ENCODE measurements around the gene GPR84. TPM values are rescaled to one million over a fixed set of nuclear protein-coding genes. Genes with fewer than 3 reads are reported as not detected.

The GPR84 gene
- total and polyA plus RNA-seq, 2 of the 8 experiments (the other 6 are each of a cell fraction or from before 2014, with no cell fraction given) = 0.09 TPM; not detected in 1

GRCh38 chr12:54401119-54401518, 36.8 kb upstream of the GPR84 start:
- H2BK5ac ChIP-seq (ENCODE audit: low read depth, low read length) = no peak overlapping the region
- H4K20me1 ChIP-seq (replicated peaks in 1 of 2; ENCODE audit: control insufficient read depth in 1 of 2, insufficient read depth in 2 of 2, low read length in 2 of 2) = peaks cover 0 to 2% of the 10 kb centered on the region in 2 experiments
- H3K36me3 ChIP-seq (ENCODE audit: control insufficient read depth in 2 of 4, insufficient read depth in 4 of 4, low read length in 3 of 4) = peaks cover 10 to 27% (median 14%) of the 10 kb centered on the region in 4 experiments; a peak in 7 of 8 replicates
- H4K8ac ChIP-seq (ENCODE audit: extremely low read depth, insufficient read depth, low read length) = no peak overlapping the region
- H3K27ac ChIP-seq (ENCODE audit: low read depth, low read length) = no peak overlapping the region
- H2AK5ac ChIP-seq (ENCODE audit: low read depth, low read length) = no peak overlapping the region
- no peak overlapping the region for H3K4me2 ChIP-seq (ENCODE audit: insufficient read depth in 1 of 2, low read depth in 2 of 2, low read length in 2 of 2)
- H3K18ac ChIP-seq (ENCODE audit: extremely low read depth, low read length) = no peak overlapping the region
- no peaks in the 10 kb centered on the region for H3K23me2 ChIP-seq (ENCODE audit: low read depth, low read length)
- H3K27me3 ChIP-seq (replicated peaks in 1 of 4; ENCODE audit: control insufficient read depth in 3 of 4, extremely low read depth in 1 of 4, insufficient read depth in 3 of 4, low read length in 3 of 4) = no peaks in the 10 kb centered on the region
- no peak overlapping the region for H3K4ac ChIP-seq (replicated peaks; ENCODE audit: insufficient read length, low read depth, low read length)
- no peak overlapping the region for H4K91ac ChIP-seq (replicated peaks; ENCODE audit: insufficient read length, low read length)
- peaks cover 0 to 1% (median 0%) of the 10 kb centered on the region in 4 experiments; a peak in 1 of 7 replicates for H3K4me1 ChIP-seq (replicated peaks in 1 of 4; ENCODE audit: control insufficient read depth in 3 of 4, insufficient read depth in 4 of 4, low read length in 3 of 4)
- ChIA-PET CTCF (ENCODE audit: partially characterized antibody) (interaction anchor here (0.9 to 12.3 kb wide), 12 partner anchors 8 to 164 kb away, joined by 3 to 742 read pairs (median 8); partner anchors contain the start of genes ITGA5 and ZNF385A), POLR2A (ENCODE audit: partially characterized antibody) (no interaction called here)
- H2BK12ac ChIP-seq (ENCODE audit: low read depth, low read length) = no peak overlapping the region
- no peak overlapping the region for H3K9ac ChIP-seq (replicated peaks in 1 of 4; ENCODE audit: extremely low read depth in 1 of 4, low read depth in 3 of 4, low read length in 3 of 4)
- H3K79me1 ChIP-seq (ENCODE audit: low read depth, low read length) = no peaks in the 10 kb centered on the region
- H2BK20ac ChIP-seq (ENCODE audit: low read length) = no peak overlapping the region
- H3K4me3 ChIP-seq (ENCODE audit: extremely low read depth in 1 of 4, insufficient read depth in 2 of 4, low read depth in 3 of 4, low read length in 4 of 4) = no peak overlapping the region
- no peak overlapping the region for H3K14ac ChIP-seq (ENCODE audit: insufficient read length)
- no peak overlapping the region for H2BK15ac ChIP-seq (ENCODE audit: low read length)
- no peak overlapping the region for H2AFZ ChIP-seq (ENCODE audit: low read length)
- H2BK120ac ChIP-seq (replicated peaks; ENCODE audit: low read depth, low read length) = no peak overlapping the region
- H3K23ac ChIP-seq (ENCODE audit: insufficient read length) = no peak overlapping the region
- no peak for TF ChIP-seq SIRT6 (IDR thresholded peaks at IDR 0.05; ENCODE audit: low read length)
- no peak for TF ChIP-seq TAF1 (IDR thresholded peaks at IDR 0.05; ENCODE audit: low read depth, low read length)
- no peak for TF ChIP-seq CTBP2 (IDR thresholded peaks at IDR 0.05; ENCODE audit: borderline replicate concordance, insufficient read depth, insufficient read length, low read length)
- TF ChIP-seq ATF3 (IDR thresholded peaks at IDR 0.05; ENCODE audit: insufficient read depth, low read depth, low read length) = no peak
- no peak for TF ChIP-seq EZH2 (IDR thresholded peaks at IDR 0.05; ENCODE audit: low read depth, low read length, severe bottlenecking)
- no peak for TF ChIP-seq YY1 (IDR thresholded peaks at IDR 0.05; ENCODE audit: low read depth, low read length)
- TF ChIP-seq SIX5 (IDR thresholded peaks at IDR 0.05; ENCODE audit: low read depth, low read length) = no peak
- no peak for TF ChIP-seq HDAC6 (IDR thresholded peaks at IDR 0.05; ENCODE audit: low read depth, low read length)
- no peak for TF ChIP-seq BCL11A (IDR thresholded peaks at IDR 0.05; ENCODE audit: low read depth in 2 of 2, low read length in 2 of 2)
- TF ChIP-seq BACH1 (IDR thresholded peaks at IDR 0.05; ENCODE audit: low read length) = no peak
- no peaks in the 10 kb centered on the region for H3K9me3 ChIP-seq (ENCODE audit: insufficient read depth in 2 of 2, low read depth in 1 of 2, low read length in 1 of 2)
- H4K5ac ChIP-seq (ENCODE audit: insufficient read length, low read depth, low read length) = no peak overlapping the region
- 83% methylated on average over 1 of the region's 2 CpGs; no CpG with 5 or more reads in 1 of the 2 experiments for WGBS, 2 experiments (ENCODE audit: extremely low coverage in 1 of 2, insufficient coverage in 1 of 2, insufficient read length in 1 of 2, insufficient replicate concordance in 2 of 2, low coverage in 1 of 2, low lambda C conversion rate in 2 of 2, missing lambda C conversion rate in 1 of 2)
- no peaks in the 10 kb centered on the region for H3K79me2 ChIP-seq (ENCODE audit: control insufficient read depth in 1 of 2, insufficient read depth in 2 of 2, low read length in 2 of 2)
- no peak overlapping the region for H3K56ac ChIP-seq (replicated peaks; ENCODE audit: insufficient read length, low read depth, low read length)
- DNase-seq (ENCODE audit: low read depth in 1 of 2, low spot score in 2 of 2) = no peak
- no peak for FAIRE-seq

Data from H1 (cell line).